Panc1 (cell line): ENCODE results near the gene SAP30BP. TPM values are rescaled to one million over a fixed set of nuclear protein-coding genes. Genes with fewer than 3 reads are reported as not detected.

ENCODE experiments used
- ATAC-seq: fragments of 200-7000 bp; cut with Tn5 transposase; 2 replicates; pipeline ENCODE4 v1.9.1; 2020; ENCODE audit warnings: mild to moderate bottlenecking, moderate library complexity
- BruUV-seq: library from RNA; stranded (reverse); fragments of 400-500 nt; replicated peaks from 2 replicates; lab custom pipeline; 2021; lab: Mats Ljungman, UMichigan
- CTCF ChIA-PET: fragments of 300-600 bp; sonication (Branson Sonifier 250); formaldehyde crosslinking; loops from one replicate; lab custom pipeline; 2022; ENCODE audit warnings: antibody characterized with exemption; lab: Charles Lee
- POLR2A ChIA-PET: fragments of 300-600 bp; sonication (Branson Sonifier 250); formaldehyde crosslinking; loops from one replicate; lab custom pipeline; 2022; ENCODE audit warnings: antibody characterized with exemption; lab: Charles Lee
- DNase-seq: peaks from one replicate; pipeline ENCODE4 v3.0.0-alpha.2; 2010; ENCODE audit warnings: low read depth, low spot score
- H3K27ac ChIP-seq: 2 replicates; pipeline ENCODE4 v1.5.1; 2011; ENCODE audit warnings: mild to moderate bottlenecking, low read length, inconsistent platforms
- H3K27me3 ChIP-seq: fragments of 200-500 bp; sonication (Bioruptor generic); 2 replicates; pipeline ENCODE4 v1.6.0; 2014; ENCODE audit warnings: low read length, inconsistent platforms; ENCODE audit not compliant: control insufficient read depth, insufficient read depth
- H3K36me3 ChIP-seq: fragments of 200-500 bp; sonication (Bioruptor generic); 2 replicates; pipeline ENCODE4 v1.5.1; 2014; ENCODE audit warnings: inconsistent platforms, mild to moderate bottlenecking, low read length, moderate library complexity; ENCODE audit not compliant: control insufficient read depth, insufficient read depth
- H3K4me1 ChIP-seq: 2 replicates; pipeline ENCODE4 v1.5.1; 2011; ENCODE audit warnings: inconsistent platforms, mild to moderate bottlenecking, low read length, moderate library complexity; ENCODE audit not compliant: control insufficient read depth, insufficient read depth
- H3K4me3 ChIP-seq, 2 experiments: 2 replicates each; pipeline ENCODE4 v1.5.1; 2011 to 2012; ENCODE audit warnings: low read depth in 2 of 2, low read length in 2 of 2, mild to moderate bottlenecking in 2 of 2, inconsistent platforms in 1 of 2, moderate library complexity in 1 of 2
- H3K9me3 ChIP-seq: fragments of 200-500 bp; sonication (Bioruptor generic); 2 replicates; pipeline ENCODE4 v1.5.1; 2014; ENCODE audit warnings: low read depth, mild to moderate bottlenecking, inconsistent platforms, low read length, moderate library complexity; ENCODE audit not compliant: control insufficient read depth, insufficient read depth
- CTCF ChIP-seq: fragments of 450-650 bp; IDR thresholded peaks from 2 replicates; pipeline ENCODE4 v1.5.1; 2017; ENCODE audit warnings: mild to moderate bottlenecking
- POLR2AphosphoS5 ChIP-seq: IDR thresholded peaks from 2 replicates; pipeline ENCODE4 v1.6.1; 2012; ENCODE audit warnings: mild to moderate bottlenecking, low read depth, low read length, moderate library complexity
- REST ChIP-seq, 2 experiments: IDR thresholded peaks; 2 replicates each; pipeline ENCODE4 v1.6.1; 2011 to 2012; ENCODE audit warnings: low read depth in 2 of 2, control low read depth in 1 of 2, low read length in 1 of 2, mild to moderate bottlenecking in 1 of 2, moderate library complexity in 1 of 2; ENCODE audit not compliant: insufficient read depth in 1 of 2
- SIN3A ChIP-seq: IDR thresholded peaks from 2 replicates; pipeline ENCODE4 v1.6.1; 2012; ENCODE audit warnings: low read depth, mild to moderate bottlenecking, low read length, moderate library complexity, borderline replicate concordance; ENCODE audit not compliant: insufficient read depth
- TCF7L2 ChIP-seq: IDR thresholded peaks from 2 replicates; pipeline ENCODE4 v1.6.1; 2011; ENCODE audit warnings: mild to moderate bottlenecking, low read depth, low read length, inconsistent platforms
- in situ Hi-C: cut with HindIII; loops from 2 replicates; pipeline ENCODE4 v1.10.0; 2016; ENCODE audit warnings: low sequenced_read_pairs, low pct_unique_long_range_greater_than_20kb
- intact Hi-C: fragments of 100-400 bp; cut with micrococcal nuclease; formaldehyde crosslinking; loops from one replicate; pipeline ENCODE4 v1.10.0; 2022; ENCODE audit not compliant: unreplicated experiment
- total RNA-seq: library from RNA; stranded (reverse); gene quantifications from one replicate; pipeline ENCODE4 v1.2.1, GENCODE V29; 2021; ENCODE audit not compliant: unreplicated experiment

The SAP30BP gene
- total RNA-seq, 1 experiment from 2014 or later = 138 TPM

- in situ Hi-C loops = no loop called here
- Histone ChIP-seq H3K4me1 (peaks cover 26% of the 10 kb centered on the region), H3K27ac (0 out of 2 replicates have a peak overlapping the region, but pooled peaks have one; percentile 10), H3K36me3 (no peaks in the 10 kb centered on the region), H3K9me3 (no peaks in the 10 kb centered on the region), H3K27me3 (no peaks in the 10 kb centered on the region), H3K4me3 (no peak overlapping the region)
- intact Hi-C loops = no loop called here
- no TSS peak for BruUV-seq
- no peak for ATAC-seq
- ChIA-PET POLR2A (no interaction called here), CTCF (interaction anchor here (1.0 kb wide), 1 partner anchor 63 kb away, joined by 9 read pairs; no protein-coding TSS in a partner anchor)
- no peak for DNase-seq
- no peak for TF ChIP-seq TCF7L2
- TF ChIP-seq SIN3A = no peak
- no peak for TF ChIP-seq CTCF
- no peak for TF ChIP-seq POLR2AphosphoS5
- TF ChIP-seq REST (IDR thresholded peaks at IDR 0.05; ENCODE audit: insufficient read depth in 1 of 2, low read depth in 2 of 2, low read length in 1 of 2) = no peak
Measured at GRCh38 chr17:75685499-75685898, 18.4 kb downstream of the SAP30BP start.

GRCh38 chr17:75688209-75688825, 21.2 kb downstream of the SAP30BP start:
- no peaks in the 10 kb centered on the region for H3K9me3 ChIP-seq
- in situ Hi-C loops (no loop called here), intact Hi-C loops (no loop called here)
- no peak overlapping the region for H3K27ac ChIP-seq
- no peaks in the 10 kb centered on the region for H3K36me3 ChIP-seq
- no TSS peak for BruUV-seq
- peaks cover 38% of the 10 kb centered on the region for H3K4me1 ChIP-seq
- POLR2A ChIA-PET = no interaction called here
- CTCF ChIA-PET = interaction anchor here (0.6 kb wide), 2 partner anchors 30 to 371 kb away, joined by 3 to 4 read pairs; no protein-coding TSS in a partner anchor
- DNase-seq (no peak), ATAC-seq (no peak)
- no peaks in the 10 kb centered on the region for H3K27me3 ChIP-seq
- no peak overlapping the region for H3K4me3 ChIP-seq
- TF ChIP-seq REST (IDR thresholded peaks at IDR 0.05; ENCODE audit: insufficient read depth in 1 of 2, low read depth in 2 of 2, low read length in 1 of 2) (no peak), TCF7L2 (no peak), SIN3A (no peak), CTCF (no peak), POLR2AphosphoS5 (no peak)
